ENCODE data around the gene BCAN.

BCAN gene

DNA sequence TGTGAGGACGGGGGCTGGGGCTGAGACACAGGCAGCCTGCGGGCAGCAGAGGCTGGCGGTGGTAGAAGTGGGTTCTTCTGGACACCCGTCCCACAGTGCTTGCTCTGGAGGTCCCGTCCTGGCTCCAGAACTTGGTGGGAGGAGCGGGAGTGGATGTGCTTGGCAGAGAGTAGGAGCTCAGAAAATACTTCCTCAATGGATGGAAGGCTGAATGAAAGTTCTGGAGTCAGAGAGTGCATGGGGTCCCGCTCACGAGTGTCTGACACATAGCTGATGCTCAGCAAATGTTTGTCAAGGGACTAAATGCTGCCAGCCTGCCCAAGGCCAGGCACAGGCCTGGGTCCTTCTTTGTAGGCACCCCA, 48.7 kb downstream of the BCAN start:
- TF ChIP-seq EZH2phosphoT487 (IDR thresholded peaks at IDR 0.05; ENCODE audit: low read length): no peak
- TF ChIP-seq EZH2 (optimal IDR thresholded peaks at IDR 0.05; ENCODE audit: low read depth, low read length): peak; percentile 22
- H3K36me3 ChIP-seq (replicated peaks; ENCODE audit: insufficient read depth, low read length): no peaks in the 10 kb centered on the region
- H3K4me2 ChIP-seq (ENCODE audit: low read depth, low read length): no peak overlapping the region
- no peak overlapping the region for H2AFZ ChIP-seq (ENCODE audit: low read length)
- no peak overlapping the region for H3K9ac ChIP-seq (ENCODE audit: low read length)
- H3K79me2 ChIP-seq (ENCODE audit: low read length): no peaks in the 10 kb centered on the region
- no peak for DNase-seq
- no peaks in the 10 kb centered on the region for H3K9me3 ChIP-seq (replicated peaks; ENCODE audit: insufficient read depth, low read length)
- no peaks in the 10 kb centered on the region for H3K9me2 ChIP-seq (replicated peaks; ENCODE audit: insufficient read depth, low read length)
- H3K27ac ChIP-seq (ENCODE audit: low read length): no peak overlapping the region
- no peak overlapping the region for H3K4me3 ChIP-seq (ENCODE audit: low read length)
- H3K4me1 ChIP-seq (ENCODE audit: low read length): no peaks in the 10 kb centered on the region
- no peaks in the 10 kb centered on the region for H4K20me1 ChIP-seq (ENCODE audit: insufficient read depth, low read length)
- no peaks in the 10 kb centered on the region for H3F3A ChIP-seq (ENCODE audit: insufficient read depth, low read length)
- peaks cover 64% of the 10 kb centered on the region for H3K27me3 ChIP-seq (replicated peaks; ENCODE audit: insufficient read depth, low read length)

DNA sequence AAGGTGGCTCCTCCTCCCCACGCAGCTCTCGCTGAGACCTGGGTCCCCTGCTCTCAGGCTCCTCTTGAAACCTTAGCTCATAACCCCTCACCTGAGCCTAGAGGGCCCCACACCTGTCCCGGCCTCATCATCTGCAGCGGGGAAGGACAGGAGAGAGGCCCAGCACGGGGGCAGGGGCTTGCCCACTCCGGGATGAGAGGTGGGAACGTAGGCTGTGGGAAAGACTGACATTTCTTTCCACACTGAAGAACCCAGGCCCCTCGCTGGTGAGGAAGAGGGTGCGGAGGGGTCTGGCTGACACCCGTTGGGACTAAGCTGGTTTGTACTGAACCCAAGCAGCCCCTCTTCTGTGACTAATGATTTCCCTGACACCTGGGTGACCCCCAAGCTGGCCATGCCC, 49.3 kb downstream of the BCAN start:
- no peaks in the 10 kb centered on the region for H3K36me3 ChIP-seq (replicated peaks; ENCODE audit: insufficient read depth, low read length)
- H3F3A ChIP-seq (ENCODE audit: insufficient read depth, low read length): no peaks in the 10 kb centered on the region
- H3K9me3 ChIP-seq (replicated peaks; ENCODE audit: insufficient read depth, low read length): no peaks in the 10 kb centered on the region
- no peak overlapping the region for H3K27ac ChIP-seq (ENCODE audit: low read length)
- no peak for DNase-seq
- H4K20me1 ChIP-seq (ENCODE audit: insufficient read depth, low read length): no peaks in the 10 kb centered on the region
- H3K27me3 ChIP-seq (replicated peaks; ENCODE audit: insufficient read depth, low read length): peaks cover 64% of the 10 kb centered on the region
- no peaks in the 10 kb centered on the region for H3K9me2 ChIP-seq (replicated peaks; ENCODE audit: insufficient read depth, low read length)
- no peak overlapping the region for H3K9ac ChIP-seq (ENCODE audit: low read length)
- H3K4me3 ChIP-seq (ENCODE audit: low read length): no peak overlapping the region
- no peak overlapping the region for H3K4me2 ChIP-seq (ENCODE audit: low read depth, low read length)
- no peaks in the 10 kb centered on the region for H3K4me1 ChIP-seq (ENCODE audit: low read length)
- H3K79me2 ChIP-seq (ENCODE audit: low read length): no peaks in the 10 kb centered on the region
- no peak overlapping the region for H2AFZ ChIP-seq (ENCODE audit: low read length)
- TF ChIP-seq, protein P1, sequence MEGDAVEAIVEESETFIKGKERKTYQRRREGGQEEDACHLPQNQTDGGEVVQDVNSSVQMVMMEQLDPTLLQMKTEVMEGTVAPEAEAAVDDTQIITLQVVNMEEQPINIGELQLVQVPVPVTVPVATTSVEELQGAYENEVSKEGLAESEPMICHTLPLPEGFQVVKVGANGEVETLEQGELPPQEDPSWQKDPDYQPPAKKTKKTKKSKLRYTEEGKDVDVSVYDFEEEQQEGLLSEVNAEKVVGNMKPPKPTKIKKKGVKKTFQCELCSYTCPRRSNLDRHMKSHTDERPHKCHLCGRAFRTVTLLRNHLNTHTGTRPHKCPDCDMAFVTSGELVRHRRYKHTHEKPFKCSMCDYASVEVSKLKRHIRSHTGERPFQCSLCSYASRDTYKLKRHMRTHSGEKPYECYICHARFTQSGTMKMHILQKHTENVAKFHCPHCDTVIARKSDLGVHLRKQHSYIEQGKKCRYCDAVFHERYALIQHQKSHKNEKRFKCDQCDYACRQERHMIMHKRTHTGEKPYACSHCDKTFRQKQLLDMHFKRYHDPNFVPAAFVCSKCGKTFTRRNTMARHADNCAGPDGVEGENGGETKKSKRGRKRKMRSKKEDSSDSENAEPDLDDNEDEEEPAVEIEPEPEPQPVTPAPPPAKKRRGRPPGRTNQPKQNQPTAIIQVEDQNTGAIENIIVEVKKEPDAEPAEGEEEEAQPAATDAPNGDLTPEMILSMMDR (IDR thresholded peaks at IDR 0.05; ENCODE audit: low read length): no peak
- TF ChIP-seq EZH2 (optimal IDR thresholded peaks at IDR 0.05; ENCODE audit: low read depth, low read length) (no peak), EZH2phosphoT487 (IDR thresholded peaks at IDR 0.05; ENCODE audit: low read length) (no peak)

DNA sequence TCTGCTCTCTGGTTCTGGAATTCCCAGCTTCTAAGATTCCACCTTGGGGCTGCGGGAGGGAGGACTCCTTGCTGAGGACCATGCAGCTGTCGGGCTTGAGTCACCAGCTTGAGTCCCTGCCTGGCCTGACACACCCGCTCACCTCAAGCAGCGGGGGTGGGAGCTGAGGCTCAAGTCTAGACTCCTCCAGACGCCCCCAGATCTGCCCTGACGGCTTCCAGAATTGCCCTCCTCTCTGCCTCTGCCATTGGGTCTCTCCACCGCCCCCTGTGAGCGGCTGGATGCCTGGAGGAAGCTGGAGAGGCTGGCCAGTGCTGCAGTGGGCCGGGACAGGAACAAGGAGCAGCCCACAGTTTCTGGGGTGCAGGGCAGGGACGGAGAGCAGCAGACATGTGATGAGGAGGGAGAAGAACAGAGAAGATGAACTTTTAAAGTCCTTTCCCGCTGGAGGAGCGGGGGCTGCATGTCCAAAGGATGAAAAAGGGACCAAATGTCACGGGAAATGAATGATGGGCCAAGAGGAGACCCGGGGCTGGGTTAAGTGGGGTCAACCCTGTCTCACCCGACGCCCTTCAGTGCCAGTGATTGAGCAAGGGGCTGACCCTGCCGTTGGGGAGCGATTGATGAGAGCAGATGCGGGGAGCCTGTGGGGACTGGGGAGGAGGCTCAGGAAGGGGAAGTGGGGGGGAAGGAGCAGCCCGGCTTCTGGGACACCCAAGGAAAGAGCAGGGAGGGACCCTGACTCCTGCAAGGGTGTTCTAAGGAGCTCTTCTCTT, 49.9 kb downstream of the BCAN start:
- no peaks in the 10 kb centered on the region for H4K20me1 ChIP-seq (ENCODE audit: insufficient read depth, low read length)
- no peaks in the 10 kb centered on the region for H3K79me2 ChIP-seq (ENCODE audit: low read length)
- no peaks in the 10 kb centered on the region for H3F3A ChIP-seq (ENCODE audit: insufficient read depth, low read length)
- no peaks in the 10 kb centered on the region for H3K4me1 ChIP-seq (ENCODE audit: low read length)
- peak; percentile 80 for TF ChIP-seq EZH2 (optimal IDR thresholded peaks at IDR 0.05; ENCODE audit: low read depth, low read length)
- TF ChIP-seq, protein P1 (IDR thresholded peaks at IDR 0.05; ENCODE audit: low read length): no peak
- H3K27me3 ChIP-seq (replicated peaks; ENCODE audit: insufficient read depth, low read length): peaks cover 69% of the 10 kb centered on the region
- no peaks in the 10 kb centered on the region for H3K9me3 ChIP-seq (replicated peaks; ENCODE audit: insufficient read depth, low read length)
- H3K9me2 ChIP-seq (replicated peaks; ENCODE audit: insufficient read depth, low read length): no peaks in the 10 kb centered on the region
- no peak overlapping the region for H3K4me3 ChIP-seq (ENCODE audit: low read length)
- no peak overlapping the region for H2AFZ ChIP-seq (ENCODE audit: low read length)
- H3K9ac ChIP-seq (ENCODE audit: low read length): no peak overlapping the region
- no peak overlapping the region for H3K4me2 ChIP-seq (ENCODE audit: low read depth, low read length)
- no peak overlapping the region for H3K27ac ChIP-seq (ENCODE audit: low read length)
- DNase-seq: no peak
- no peaks in the 10 kb centered on the region for H3K36me3 ChIP-seq (replicated peaks; ENCODE audit: insufficient read depth, low read length)

DNA sequence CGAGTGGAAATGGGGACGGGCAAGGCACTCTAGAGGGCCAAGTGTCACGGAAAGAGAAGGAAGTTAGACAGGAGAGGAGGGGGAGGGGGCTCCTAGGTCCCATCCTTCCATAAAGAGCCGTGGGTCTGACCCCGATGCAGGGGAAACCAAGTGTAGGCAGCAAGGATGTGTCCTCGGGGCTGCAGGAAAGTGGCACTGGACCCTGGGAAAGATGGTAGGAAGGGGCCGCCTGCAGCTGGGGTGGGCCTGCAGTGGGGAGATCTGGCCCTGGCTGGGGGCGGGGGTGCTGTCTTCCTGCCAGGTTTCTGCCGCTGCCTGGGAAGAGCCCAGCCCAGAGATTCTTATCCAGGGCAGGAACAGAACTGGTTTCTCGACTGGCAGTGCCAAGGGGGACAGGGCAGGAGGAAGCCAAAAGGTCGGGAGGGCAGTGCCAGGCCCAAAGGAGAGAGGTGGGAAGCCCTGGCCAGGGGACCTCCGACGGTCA, 50.6 kb downstream of the BCAN start:
- TF ChIP-seq EZH2phosphoT487 (IDR thresholded peaks at IDR 0.05; ENCODE audit: low read length) (no peak), EZH2 (optimal IDR thresholded peaks at IDR 0.05; ENCODE audit: low read depth, low read length) (no peak)
- TF ChIP-seq, protein P1 (IDR thresholded peaks at IDR 0.05; ENCODE audit: low read length): no peak
- Histone ChIP-seq H3K4me3 (ENCODE audit: low read length) (no peak overlapping the region), H3K27me3 (replicated peaks; ENCODE audit: insufficient read depth, low read length) (peaks cover 76% of the 10 kb centered on the region), H3K4me1 (ENCODE audit: low read length) (no peaks in the 10 kb centered on the region), H3K36me3 (replicated peaks; ENCODE audit: insufficient read depth, low read length) (no peaks in the 10 kb centered on the region), H4K20me1 (ENCODE audit: insufficient read depth, low read length) (no peaks in the 10 kb centered on the region), H3F3A (ENCODE audit: insufficient read depth, low read length) (no peaks in the 10 kb centered on the region), H3K9me2 (replicated peaks; ENCODE audit: insufficient read depth, low read length) (no peaks in the 10 kb centered on the region), H2AFZ (ENCODE audit: low read length) (no peak overlapping the region), H3K9ac (ENCODE audit: low read length) (no peak overlapping the region), H3K4me2 (ENCODE audit: low read depth, low read length) (no peak overlapping the region), H3K27ac (ENCODE audit: low read length) (no peak overlapping the region), H3K9me3 (replicated peaks; ENCODE audit: insufficient read depth, low read length) (no peaks in the 10 kb centered on the region), H3K79me2 (ENCODE audit: low read length) (no peaks in the 10 kb centered on the region)
- DNase-seq: no peak
